Retinal pigment epithelial cell (primary cell): ENCODE results near the gene STX12.
"Not testable (repeated sequence)": the region's sequence is repeated elsewhere in the genome, so short reads cannot be mapped to it uniquely, and the experiment has no call there.

Experiments used
- DNase-seq: peaks from one replicate; pipeline ENCODE4 v3.0.0-alpha.2; 2010; ENCODE audit warnings: low read depth
- H3K4me3 ChIP-seq: 2 replicates; pipeline ENCODE4 v1.5.1; 2011; ENCODE audit warnings: mild to moderate bottlenecking, low read length, control low read depth, moderate library complexity
- CTCF ChIP-seq: conservative IDR thresholded peaks from 2 replicates; pipeline ENCODE4 v1.5.1; 2011; ENCODE audit warnings: low read depth, low read length, control low read depth, inconsistent platforms

STX12 gene

GRCh38 chr1:27849951-27850350, 76.9 kb downstream of the STX12 start:
- H3K4me3 ChIP-seq = no peak overlapping the region
- no peak for TF ChIP-seq CTCF
- DNase-seq = no peak

- H3K4me3 ChIP-seq = no peak overlapping the region
- TF ChIP-seq CTCF = no peak
- no peak for DNase-seq
Measured at GRCh38 chr1:27855085-27855484, 82.1 kb downstream of the STX12 start.

GRCh38 chr1:27856561-27857343, 83.7 kb downstream of the STX12 start:
- H3K4me3 ChIP-seq = no peak overlapping the region
- no peak for TF ChIP-seq CTCF
- no peak for DNase-seq

GRCh38 chr1:27857552-27857951, 84.5 kb downstream of the STX12 start:
- not testable (repeated sequence) for DNase-seq, H3K4me3 ChIP-seq

- no peak overlapping the region for H3K4me3 ChIP-seq
- peak; percentile 33 for DNase-seq
- peak; percentile 100 for TF ChIP-seq CTCF
Measured at GRCh38 chr1:27858072-27858948, 85.3 kb downstream of the STX12 start.

GRCh38 chr1:27858949-27859576, 86.0 kb downstream of the STX12 start:
- no peak overlapping the region for H3K4me3 ChIP-seq
- no peak for TF ChIP-seq CTCF
- DNase-seq = no peak

GRCh38 chr1:27861436-27861835, 88.4 kb downstream of the STX12 start:
- no peak for DNase-seq
- H3K4me3 ChIP-seq = no peak overlapping the region
- TF ChIP-seq CTCF = no peak
